Peyer's patch (tissue), 4 donors: ENCODE results near the gene UTP11.

ENCODE experiments used
- POLR2A ChIP-seq, 2 donors: fragments of 450-650 bp; IDR thresholded peaks; one replicate each; pipeline ENCODE4 v1.5.1; 2017; ENCODE audit warnings: antibody characterized with exemption in 2 of 2, mild to moderate bottlenecking in 2 of 2, moderate library complexity in 2 of 2
- TF ChIP-seq, protein P1 (sequence below), 6 experiments: fragments of 450-650 bp in 4 of 6; fragments of 200-600 bp in 2 of 6; sonication (generic) in 1 of 6; IDR thresholded peaks; one replicate each; pipeline ENCODE4 v1.5.1; 2017 to 2019; ENCODE audit warnings: antibody characterized with exemption in 6 of 6, mild to moderate bottlenecking in 3 of 6, moderate library complexity in 1 of 6

DNA sequence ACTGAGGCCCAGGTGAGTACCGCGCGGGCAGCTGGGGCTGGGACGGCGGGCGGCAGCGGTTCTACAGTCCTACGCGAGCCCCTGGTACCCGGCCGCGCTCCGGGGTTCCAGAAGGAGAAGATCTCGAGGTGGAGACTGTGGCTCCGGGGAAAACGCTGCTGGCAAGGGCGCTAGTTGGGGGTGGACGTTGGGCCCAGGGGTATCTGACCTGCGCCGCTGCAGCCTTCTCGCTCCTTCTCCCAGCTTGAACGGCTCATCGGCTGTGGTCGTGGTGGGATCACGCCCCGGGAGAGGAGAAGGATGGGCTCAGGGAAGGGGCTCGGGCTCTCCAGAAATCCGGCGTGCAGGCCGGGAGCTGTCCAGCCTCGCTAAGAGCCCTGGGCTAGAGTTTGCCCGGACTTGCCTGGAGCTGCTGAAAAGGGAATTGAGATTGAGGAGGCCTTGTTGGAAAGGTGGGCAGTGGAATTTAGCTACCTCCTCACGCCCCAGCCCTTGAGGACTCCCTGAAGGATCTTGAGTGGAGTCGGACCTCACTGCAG lies 35.1 kb downstream of the UTP11 start:
- TF ChIP-seq, protein P1, sequence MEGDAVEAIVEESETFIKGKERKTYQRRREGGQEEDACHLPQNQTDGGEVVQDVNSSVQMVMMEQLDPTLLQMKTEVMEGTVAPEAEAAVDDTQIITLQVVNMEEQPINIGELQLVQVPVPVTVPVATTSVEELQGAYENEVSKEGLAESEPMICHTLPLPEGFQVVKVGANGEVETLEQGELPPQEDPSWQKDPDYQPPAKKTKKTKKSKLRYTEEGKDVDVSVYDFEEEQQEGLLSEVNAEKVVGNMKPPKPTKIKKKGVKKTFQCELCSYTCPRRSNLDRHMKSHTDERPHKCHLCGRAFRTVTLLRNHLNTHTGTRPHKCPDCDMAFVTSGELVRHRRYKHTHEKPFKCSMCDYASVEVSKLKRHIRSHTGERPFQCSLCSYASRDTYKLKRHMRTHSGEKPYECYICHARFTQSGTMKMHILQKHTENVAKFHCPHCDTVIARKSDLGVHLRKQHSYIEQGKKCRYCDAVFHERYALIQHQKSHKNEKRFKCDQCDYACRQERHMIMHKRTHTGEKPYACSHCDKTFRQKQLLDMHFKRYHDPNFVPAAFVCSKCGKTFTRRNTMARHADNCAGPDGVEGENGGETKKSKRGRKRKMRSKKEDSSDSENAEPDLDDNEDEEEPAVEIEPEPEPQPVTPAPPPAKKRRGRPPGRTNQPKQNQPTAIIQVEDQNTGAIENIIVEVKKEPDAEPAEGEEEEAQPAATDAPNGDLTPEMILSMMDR (IDR thresholded peaks at IDR 0.05) = no peak
- no peak for TF ChIP-seq POLR2A (IDR thresholded peaks at IDR 0.05)
